HEK293 (cell line): Measurements from ENCODE around the gene ATP6V0A1.
A peak's percentile ranks its signal among the peaks of the same experiment; 100 is the strongest.

Experiments used
- BCL11B ChIP-seq: fragments of 450-650 bp; formaldehyde crosslinking; IDR thresholded peaks from 2 replicates; pipeline ENCODE4 v1.5.1; 2016; ENCODE audit warnings: low read depth, missing biosample characterization, missing genetic modification characterization
- FEZF1 ChIP-seq: fragments of 450-650 bp; formaldehyde crosslinking; IDR thresholded peaks from 2 replicates; pipeline ENCODE4 v1.5.1; 2016; ENCODE audit warnings: missing biosample characterization, missing genetic modification characterization
- KLF9 ChIP-seq: fragments of 450-650 bp; formaldehyde crosslinking; IDR thresholded peaks from 2 replicates; pipeline ENCODE4 v1.5.1; 2016; ENCODE audit warnings: missing biosample characterization, missing genetic modification characterization, low read depth
- REPIN1 ChIP-seq: fragments of 450-650 bp; formaldehyde crosslinking; IDR thresholded peaks from 2 replicates; pipeline ENCODE4 v1.5.1; 2017; ENCODE audit warnings: missing biosample characterization, missing genetic modification characterization, low read depth
- TRIM28 ChIP-seq: IDR thresholded peaks from 2 replicates; pipeline ENCODE4 v1.6.1; 2011; ENCODE audit warnings: low read length, control low read depth, borderline replicate concordance
- ZBTB6 ChIP-seq: fragments of 450-650 bp; formaldehyde crosslinking; IDR thresholded peaks from 2 replicates; pipeline ENCODE4 v1.5.1; 2017; ENCODE audit warnings: missing biosample characterization, missing genetic modification characterization
- ZBTB8A ChIP-seq: fragments of 450-650 bp; formaldehyde crosslinking; IDR thresholded peaks from 2 replicates; pipeline ENCODE4 v1.5.1; 2016; ENCODE audit warnings: missing biosample characterization, missing genetic modification characterization
- ZNF138 ChIP-seq: fragments of 450-650 bp; formaldehyde crosslinking; IDR thresholded peaks from 2 replicates; pipeline ENCODE4 v1.5.1; 2016; ENCODE audit warnings: missing biosample characterization, missing genetic modification characterization, borderline replicate concordance
- ZNF148 ChIP-seq: fragments of 450-650 bp; formaldehyde crosslinking; IDR thresholded peaks from 2 replicates; pipeline ENCODE4 v1.5.0; 2017; ENCODE audit warnings: missing biosample characterization, missing genetic modification characterization, borderline replicate concordance
- ZNF174 ChIP-seq: fragments of 450-650 bp; formaldehyde crosslinking; IDR thresholded peaks from 2 replicates; pipeline ENCODE4 v1.5.0; 2017; ENCODE audit warnings: missing biosample characterization, mild to moderate bottlenecking, missing genetic modification characterization
- ZNF23 ChIP-seq: fragments of 450-650 bp; formaldehyde crosslinking; IDR thresholded peaks from 2 replicates; pipeline ENCODE4 v1.5.1; 2016; ENCODE audit warnings: missing biosample characterization, missing genetic modification characterization, borderline replicate concordance
- ZNF341 ChIP-seq: fragments of 450-650 bp; formaldehyde crosslinking; IDR thresholded peaks from 2 replicates; pipeline ENCODE4; 2016; ENCODE audit warnings: low read depth, missing biosample characterization, missing genetic modification characterization
- ZNF404 ChIP-seq: fragments of 450-650 bp; formaldehyde crosslinking; IDR thresholded peaks from 2 replicates; pipeline ENCODE4 v1.5.1; 2017; ENCODE audit warnings: missing biosample characterization, missing genetic modification characterization
- ZNF530 ChIP-seq: fragments of 450-650 bp; formaldehyde crosslinking; IDR thresholded peaks from 2 replicates; pipeline ENCODE4 v1.5.1; 2016; ENCODE audit warnings: low read depth, missing biosample characterization, missing genetic modification characterization
- ZNF544 ChIP-seq: fragments of 450-650 bp; formaldehyde crosslinking; IDR thresholded peaks from 2 replicates; pipeline ENCODE4 v1.5.0; 2017; ENCODE audit warnings: missing biosample characterization, missing genetic modification characterization
- ZNF610 ChIP-seq: fragments of 450-650 bp; formaldehyde crosslinking; IDR thresholded peaks from 2 replicates; pipeline ENCODE4 v1.5.1; 2016; ENCODE audit warnings: missing biosample characterization, missing genetic modification characterization, borderline replicate concordance
- ZNF639 ChIP-seq: fragments of 450-650 bp; formaldehyde crosslinking; IDR thresholded peaks from 2 replicates; pipeline ENCODE4 v1.5.1; 2016; ENCODE audit warnings: missing biosample characterization, missing genetic modification characterization
- ZNF677 ChIP-seq: fragments of 450-650 bp; IDR thresholded peaks from 2 replicates; pipeline ENCODE4 v1.5.0; 2018; ENCODE audit warnings: missing biosample characterization, mild to moderate bottlenecking, missing genetic modification characterization, moderate library complexity
- ZNF76 ChIP-seq: fragments of 450-650 bp; formaldehyde crosslinking; IDR thresholded peaks from 2 replicates; pipeline ENCODE4; 2016; ENCODE audit warnings: low read depth, missing biosample characterization, missing genetic modification characterization, borderline replicate concordance
- ZNF768 ChIP-seq: fragments of 450-650 bp; formaldehyde crosslinking; IDR thresholded peaks from 2 replicates; pipeline ENCODE4 v1.5.1; 2018; ENCODE audit warnings: missing biosample characterization, mild to moderate bottlenecking, missing genetic modification characterization
- ZSCAN30 ChIP-seq: fragments of 450-650 bp; IDR thresholded peaks from 2 replicates; pipeline ENCODE4 v1.5.1; 2018; ENCODE audit warnings: missing biosample characterization, mild to moderate bottlenecking, missing genetic modification characterization, moderate library complexity
- TF ChIP-seq, protein P1 (sequence below): fragments of 450-650 bp; formaldehyde crosslinking; IDR thresholded peaks from 2 replicates; pipeline ENCODE4 v1.5.1; 2016; ENCODE audit warnings: missing biosample characterization, missing genetic modification characterization
- TF ChIP-seq, protein P2 (sequence below): fragments of 450-650 bp; formaldehyde crosslinking; optimal IDR thresholded peaks from 2 replicates; pipeline ENCODE3; 2016; ENCODE audit warnings: missing biosample characterization, mild to moderate bottlenecking, missing genetic modification characterization
- TF ChIP-seq, protein P3 (sequence below): fragments of 450-650 bp; formaldehyde crosslinking; IDR thresholded peaks from 2 replicates; pipeline ENCODE4 v1.5.1; 2017; ENCODE audit warnings: missing biosample characterization, mild to moderate bottlenecking, missing genetic modification characterization, moderate library complexity
- TF ChIP-seq, protein P4 (sequence below): IDR thresholded peaks from 2 replicates; pipeline ENCODE4 v1.6.1; 2011; ENCODE audit warnings: mild to moderate bottlenecking, low read depth, low read length, borderline replicate concordance
- TF ChIP-seq, protein P5 (sequence below): fragments of 450-650 bp; formaldehyde crosslinking; IDR thresholded peaks from 2 replicates; pipeline ENCODE4 v1.5.1; 2016; ENCODE audit warnings: missing biosample characterization, missing genetic modification characterization, borderline replicate concordance

Gene ATP6V0A1

DNA sequence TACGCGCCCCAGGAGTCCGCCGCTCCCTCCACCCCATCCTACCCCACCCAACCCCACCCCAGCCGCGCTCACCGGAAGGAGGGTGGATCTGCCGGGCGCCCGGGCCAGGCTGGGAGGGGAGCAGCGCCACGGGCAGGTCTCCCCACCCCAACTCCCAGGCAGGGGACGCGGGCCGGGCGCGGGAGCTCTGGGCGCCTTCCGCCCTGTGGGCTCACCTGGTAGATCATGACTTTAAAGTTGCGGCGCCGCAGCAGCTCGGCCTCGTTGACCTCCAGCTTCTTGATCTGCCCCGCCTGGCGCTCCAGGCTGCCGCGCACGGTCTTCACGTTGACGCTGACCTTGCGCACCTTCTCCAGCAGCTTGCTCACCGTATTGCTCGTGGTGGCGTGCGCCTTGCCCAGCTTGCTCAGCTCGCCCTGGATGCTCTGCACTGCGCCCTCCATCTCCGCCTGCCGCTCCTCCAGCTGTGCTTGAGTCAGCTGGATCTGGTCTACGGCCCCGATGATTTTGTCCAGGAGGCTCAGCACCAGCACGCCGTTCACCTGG, 36.2 kb upstream of the ATP6V0A1 start (continued):
- TF ChIP-seq ZBTB6 (tag by site-specific recombination) (no peak), ZNF639 (no peak), REPIN1 (no peak), ZNF768 (tag by site-specific recombination) (no peak), ZBTB8A (tag by site-specific recombination) (peak; percentile 63), ZNF610 (no peak; the same call in 1 of the 2 replicates), ZNF76 (tag by site-specific recombination) (no peak; the same call in 1 of the 2 replicates), ZNF530 (no peak), ZNF174 (tag by site-specific recombination) (no peak), ZNF341 (tag by site-specific recombination) (no peak), KLF9 (peak; percentile 0; the same call in 1 of the 2 replicates), TRIM28 (no peak), BCL11B (tag by site-specific recombination) (no peak), FEZF1 (tag by site-specific recombination) (no peak), ZNF23 (tag by site-specific recombination) (no peak), ZNF544 (no peak), ZNF404 (no peak), ZNF677 (tag by site-specific recombination) (no peak), ZSCAN30 (tag by site-specific recombination) (no peak), ZNF148 (tag by site-specific recombination) (no peak), ZNF138 (tag by site-specific recombination) (no peak)
- TF ChIP-seq, protein P1, sequence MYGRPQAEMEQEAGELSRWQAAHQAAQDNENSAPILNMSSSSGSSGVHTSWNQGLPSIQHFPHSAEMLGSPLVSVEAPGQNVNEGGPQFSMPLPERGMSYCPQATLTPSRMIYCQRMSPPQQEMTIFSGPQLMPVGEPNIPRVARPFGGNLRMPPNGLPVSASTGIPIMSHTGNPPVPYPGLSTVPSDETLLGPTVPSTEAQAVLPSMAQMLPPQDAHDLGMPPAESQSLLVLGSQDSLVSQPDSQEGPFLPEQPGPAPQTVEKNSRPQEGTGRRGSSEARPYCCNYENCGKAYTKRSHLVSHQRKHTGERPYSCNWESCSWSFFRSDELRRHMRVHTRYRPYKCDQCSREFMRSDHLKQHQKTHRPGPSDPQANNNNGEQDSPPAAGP = no peak
- TF ChIP-seq, protein P2, sequence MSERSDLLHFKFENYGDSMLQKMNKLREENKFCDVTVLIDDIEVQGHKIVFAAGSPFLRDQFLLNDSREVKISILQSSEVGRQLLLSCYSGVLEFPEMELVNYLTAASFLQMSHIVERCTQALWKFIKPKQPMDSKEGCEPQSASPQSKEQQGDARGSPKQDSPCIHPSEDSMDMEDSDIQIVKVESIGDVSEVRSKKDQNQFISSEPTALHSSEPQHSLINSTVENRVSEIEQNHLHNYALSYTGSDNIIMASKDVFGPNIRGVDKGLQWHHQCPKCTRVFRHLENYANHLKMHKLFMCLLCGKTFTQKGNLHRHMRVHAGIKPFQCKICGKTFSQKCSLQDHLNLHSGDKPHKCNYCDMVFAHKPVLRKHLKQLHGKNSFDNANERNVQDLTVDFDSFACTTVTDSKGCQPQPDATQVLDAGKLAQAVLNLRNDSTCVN (tag by site-specific recombination) = peak; percentile 62
- TF ChIP-seq, protein P3, sequence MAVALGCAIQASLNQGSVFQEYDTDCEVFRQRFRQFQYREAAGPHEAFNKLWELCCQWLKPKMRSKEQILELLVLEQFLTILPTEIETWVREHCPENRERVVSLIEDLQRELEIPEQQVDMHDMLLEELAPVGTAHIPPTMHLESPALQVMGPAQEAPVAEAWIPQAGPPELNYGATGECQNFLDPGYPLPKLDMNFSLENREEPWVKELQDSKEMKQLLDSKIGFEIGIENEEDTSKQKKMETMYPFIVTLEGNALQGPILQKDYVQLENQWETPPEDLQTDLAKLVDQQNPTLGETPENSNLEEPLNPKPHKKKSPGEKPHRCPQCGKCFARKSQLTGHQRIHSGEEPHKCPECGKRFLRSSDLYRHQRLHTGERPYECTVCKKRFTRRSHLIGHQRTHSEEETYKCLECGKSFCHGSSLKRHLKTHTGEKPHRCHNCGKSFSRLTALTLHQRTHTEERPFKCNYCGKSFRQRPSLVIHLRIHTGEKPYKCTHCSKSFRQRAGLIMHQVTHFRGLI (tag by site-specific recombination) = no peak
- TF ChIP-seq, protein P4, sequence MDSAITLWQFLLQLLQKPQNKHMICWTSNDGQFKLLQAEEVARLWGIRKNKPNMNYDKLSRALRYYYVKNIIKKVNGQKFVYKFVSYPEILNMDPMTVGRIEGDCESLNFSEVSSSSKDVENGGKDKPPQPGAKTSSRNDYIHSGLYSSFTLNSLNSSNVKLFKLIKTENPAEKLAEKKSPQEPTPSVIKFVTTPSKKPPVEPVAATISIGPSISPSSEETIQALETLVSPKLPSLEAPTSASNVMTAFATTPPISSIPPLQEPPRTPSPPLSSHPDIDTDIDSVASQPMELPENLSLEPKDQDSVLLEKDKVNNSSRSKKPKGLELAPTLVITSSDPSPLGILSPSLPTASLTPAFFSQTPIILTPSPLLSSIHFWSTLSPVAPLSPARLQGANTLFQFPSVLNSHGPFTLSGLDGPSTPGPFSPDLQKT = no peak
- TF ChIP-seq, protein P5, sequence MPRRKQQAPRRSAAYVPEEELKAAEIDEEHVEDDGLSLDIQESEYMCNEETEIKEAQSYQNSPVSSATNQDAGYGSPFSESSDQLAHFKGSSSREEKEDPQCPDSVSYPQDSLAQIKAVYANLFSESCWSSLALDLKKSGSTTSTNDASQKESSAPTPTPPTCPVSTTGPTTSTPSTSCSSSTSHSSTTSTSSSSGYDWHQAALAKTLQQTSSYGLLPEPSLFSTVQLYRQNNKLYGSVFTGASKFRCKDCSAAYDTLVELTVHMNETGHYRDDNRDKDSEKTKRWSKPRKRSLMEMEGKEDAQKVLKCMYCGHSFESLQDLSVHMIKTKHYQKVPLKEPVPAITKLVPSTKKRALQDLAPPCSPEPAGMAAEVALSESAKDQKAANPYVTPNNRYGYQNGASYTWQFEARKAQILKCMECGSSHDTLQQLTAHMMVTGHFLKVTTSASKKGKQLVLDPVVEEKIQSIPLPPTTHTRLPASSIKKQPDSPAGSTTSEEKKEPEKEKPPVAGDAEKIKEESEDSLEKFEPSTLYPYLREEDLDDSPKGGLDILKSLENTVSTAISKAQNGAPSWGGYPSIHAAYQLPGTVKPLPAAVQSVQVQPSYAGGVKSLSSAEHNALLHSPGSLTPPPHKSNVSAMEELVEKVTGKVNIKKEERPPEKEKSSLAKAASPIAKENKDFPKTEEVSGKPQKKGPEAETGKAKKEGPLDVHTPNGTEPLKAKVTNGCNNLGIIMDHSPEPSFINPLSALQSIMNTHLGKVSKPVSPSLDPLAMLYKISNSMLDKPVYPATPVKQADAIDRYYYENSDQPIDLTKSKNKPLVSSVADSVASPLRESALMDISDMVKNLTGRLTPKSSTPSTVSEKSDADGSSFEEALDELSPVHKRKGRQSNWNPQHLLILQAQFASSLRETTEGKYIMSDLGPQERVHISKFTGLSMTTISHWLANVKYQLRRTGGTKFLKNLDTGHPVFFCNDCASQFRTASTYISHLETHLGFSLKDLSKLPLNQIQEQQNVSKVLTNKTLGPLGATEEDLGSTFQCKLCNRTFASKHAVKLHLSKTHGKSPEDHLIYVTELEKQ (tag by site-specific recombination) = no peak
